ENCODE results near the gene QRFPR.
"Not testable (repeated sequence)": the region's sequence is repeated elsewhere in the genome, so short reads cannot be mapped to it uniquely, and the experiment has no call there.

The QRFPR gene

GRCh38 chr4:121380776-121381462 lies at the start of gene QRFPR:
QRFPR (minus strand) TSS chr4:121381018; CDS start chr4:121380647, 371 bp downstream.
- DNase-seq (ENCODE audit: low read depth) = peak; percentile 6
- Histone ChIP-seq H3K4me1 (ENCODE audit: control insufficient read depth, insufficient read depth, low read length) (peaks cover 9% of the 10 kb centered on the region), H3K36me3 (ENCODE audit: control insufficient read depth, insufficient read depth, low read length, severe bottlenecking) (no peaks in the 10 kb centered on the region), H3K9me3 (ENCODE audit: control insufficient read depth, low read length) (no peaks in the 10 kb centered on the region), H3K4me3 (ENCODE audit: low read length) (peak within 1 kb of the TSS; percentile 74), H3K27me3 (replicated peaks; ENCODE audit: control insufficient read depth, insufficient read depth, low read length) (peaks cover 52% of the 10 kb centered on the region), H3K9ac (ENCODE audit: low read length) (no peak within 1 kb of the TSS)

- H3K9me3 ChIP-seq (ENCODE audit: control insufficient read depth, low read length) = no peaks in the 10 kb centered on the region
- no peaks in the 10 kb centered on the region for H3K36me3 ChIP-seq (ENCODE audit: control insufficient read depth, insufficient read depth, low read length, severe bottlenecking)
- H3K9ac ChIP-seq (ENCODE audit: low read length) = no peak overlapping the region
- peaks cover 7% of the 10 kb centered on the region for H3K4me1 ChIP-seq (ENCODE audit: control insufficient read depth, insufficient read depth, low read length)
- peak; percentile 31 for DNase-seq (ENCODE audit: low read depth)
- no peak overlapping the region for H3K4me3 ChIP-seq (ENCODE audit: low read length)
- H3K27me3 ChIP-seq (replicated peaks; ENCODE audit: control insufficient read depth, insufficient read depth, low read length) = no peaks in the 10 kb centered on the region
Observed at GRCh38 chr4:121428721-121429120, 47.9 kb upstream of the QRFPR start.

GRCh38 chr4:121421594-121421993 lies 40.8 kb upstream of the QRFPR start:
- no peaks in the 10 kb centered on the region for H3K36me3 ChIP-seq (ENCODE audit: control insufficient read depth, insufficient read depth, low read length, severe bottlenecking)
- no peaks in the 10 kb centered on the region for H3K27me3 ChIP-seq (replicated peaks; ENCODE audit: control insufficient read depth, insufficient read depth, low read length)
- no peaks in the 10 kb centered on the region for H3K4me1 ChIP-seq (ENCODE audit: control insufficient read depth, insufficient read depth, low read length)
- DNase-seq (ENCODE audit: low read depth) = no peak
- H3K9ac ChIP-seq (ENCODE audit: low read length) = no peak overlapping the region
- no peaks in the 10 kb centered on the region for H3K9me3 ChIP-seq (ENCODE audit: control insufficient read depth, low read length)
- H3K4me3 ChIP-seq (ENCODE audit: low read length) = no peak overlapping the region

DNA sequence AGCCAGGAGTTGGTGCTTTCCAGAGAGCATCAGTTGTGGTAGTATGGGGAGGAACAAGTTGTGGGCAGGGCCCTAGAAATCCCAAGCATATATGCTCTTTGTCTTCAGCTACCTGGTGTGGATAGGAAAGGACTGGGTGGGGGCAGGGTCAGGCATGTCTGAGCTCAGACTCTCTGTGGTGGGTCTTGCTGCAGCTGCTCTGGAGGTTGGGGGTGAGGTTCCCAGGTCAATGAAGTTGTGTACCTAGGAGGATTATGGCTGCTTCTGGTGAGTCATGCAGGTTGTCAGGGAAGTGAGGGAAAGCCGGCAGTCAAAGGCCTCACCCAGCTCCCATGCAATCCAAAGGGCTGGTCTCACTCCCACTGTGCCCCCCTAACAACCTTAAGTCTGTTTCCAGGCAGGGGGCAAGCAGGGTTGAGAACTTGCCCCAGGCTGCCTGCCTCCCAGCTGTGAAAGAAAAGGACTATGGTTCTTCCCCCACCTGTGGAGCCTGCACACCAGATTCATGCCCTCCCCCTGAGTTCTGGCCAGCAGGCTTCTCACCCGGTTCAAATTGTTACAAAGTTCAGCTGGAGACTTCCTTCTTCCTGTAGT lies 30.4 kb upstream of the QRFPR start:
- no peak for DNase-seq (ENCODE audit: low read depth)
- peaks cover 7% of the 10 kb centered on the region for H3K9me3 ChIP-seq (ENCODE audit: control insufficient read depth, low read length)
- H3K9ac ChIP-seq (ENCODE audit: low read length) = no peak overlapping the region
- H3K4me1 ChIP-seq (ENCODE audit: control insufficient read depth, insufficient read depth, low read length) = no peaks in the 10 kb centered on the region
- no peaks in the 10 kb centered on the region for H3K27me3 ChIP-seq (replicated peaks; ENCODE audit: control insufficient read depth, insufficient read depth, low read length)
- no peaks in the 10 kb centered on the region for H3K36me3 ChIP-seq (ENCODE audit: control insufficient read depth, insufficient read depth, low read length, severe bottlenecking)
- H3K4me3 ChIP-seq (ENCODE audit: low read length) = no peak overlapping the region

DNA sequence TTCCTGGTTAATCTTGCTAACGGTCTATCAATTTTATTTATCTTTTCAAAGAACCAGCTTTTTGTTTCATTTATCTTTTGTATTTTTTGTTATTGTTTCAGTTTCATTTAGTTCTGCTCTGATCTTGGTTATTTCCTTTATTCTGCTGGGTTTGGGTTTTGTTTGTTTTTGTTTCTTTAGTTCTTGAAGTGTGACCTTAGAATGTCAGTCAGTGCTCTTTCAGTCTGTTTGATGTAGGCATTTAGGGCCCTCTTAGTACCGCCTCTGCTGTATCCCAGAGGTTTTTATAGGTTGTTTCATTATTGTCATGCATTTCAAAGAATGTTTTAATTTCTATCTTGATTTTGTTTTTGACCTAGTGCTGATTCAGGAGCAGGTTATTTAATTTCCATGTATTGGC lies 27.7 kb upstream of the QRFPR start:
- not testable (repeated sequence) for H3K9me3 ChIP-seq (ENCODE audit: control insufficient read depth, low read length); H3K27me3 ChIP-seq (replicated peaks; ENCODE audit: control insufficient read depth, insufficient read depth, low read length); H3K36me3 ChIP-seq (ENCODE audit: control insufficient read depth, insufficient read depth, low read length, severe bottlenecking); H3K4me3 ChIP-seq (ENCODE audit: low read length); H3K9ac ChIP-seq (ENCODE audit: low read length); H3K4me1 ChIP-seq (ENCODE audit: control insufficient read depth, insufficient read depth, low read length); DNase-seq (ENCODE audit: low read depth)

- DNase-seq (ENCODE audit: low read depth) = no peak
- Histone ChIP-seq H3K4me1 (ENCODE audit: control insufficient read depth, insufficient read depth, low read length) (no peaks in the 10 kb centered on the region), H3K4me3 (ENCODE audit: low read length) (no peak overlapping the region), H3K27me3 (replicated peaks; ENCODE audit: control insufficient read depth, insufficient read depth, low read length) (no peaks in the 10 kb centered on the region), H3K9me3 (ENCODE audit: control insufficient read depth, low read length) (no peaks in the 10 kb centered on the region), H3K36me3 (ENCODE audit: control insufficient read depth, insufficient read depth, low read length, severe bottlenecking) (no peaks in the 10 kb centered on the region), H3K9ac (ENCODE audit: low read length) (no peak overlapping the region)
Observed at GRCh38 chr4:121400632-121401031, 19.8 kb upstream of the QRFPR start.

DNA sequence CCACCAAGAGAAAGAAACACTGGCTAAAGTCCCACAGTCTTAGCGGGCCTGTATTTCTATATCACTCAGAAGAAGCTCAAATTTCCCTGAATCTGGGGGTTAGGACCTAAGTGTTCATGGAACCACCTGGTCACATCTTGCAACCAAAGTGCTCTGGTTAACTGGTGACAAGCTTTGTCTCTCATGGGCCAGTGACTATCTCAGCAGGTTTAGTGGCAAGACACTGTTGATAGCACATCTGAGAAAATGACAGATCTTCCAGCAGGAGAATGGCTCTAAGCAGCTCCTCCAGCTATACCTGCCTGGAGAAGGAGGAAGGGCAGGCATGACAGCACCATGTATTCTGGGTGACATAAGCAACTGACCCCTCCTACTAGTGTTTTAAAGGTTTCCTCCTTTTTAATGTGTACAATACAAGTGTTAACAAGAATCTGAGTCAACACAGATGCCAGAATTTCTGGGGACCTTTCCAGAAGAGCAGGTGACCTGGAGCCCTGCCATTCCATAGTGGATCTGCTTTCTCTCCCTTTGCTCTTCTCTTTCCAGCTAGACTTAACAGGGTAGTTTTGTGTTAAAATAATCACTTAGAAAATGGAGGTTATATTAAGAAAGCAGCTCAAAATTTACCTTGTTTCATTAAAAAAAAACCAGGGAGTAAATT lies 17.3 kb upstream of the QRFPR start:
- H3K36me3 ChIP-seq (ENCODE audit: control insufficient read depth, insufficient read depth, low read length, severe bottlenecking) = no peaks in the 10 kb centered on the region
- no peaks in the 10 kb centered on the region for H3K4me1 ChIP-seq (ENCODE audit: control insufficient read depth, insufficient read depth, low read length)
- DNase-seq (ENCODE audit: low read depth) = no peak
- peaks cover 3% of the 10 kb centered on the region for H3K27me3 ChIP-seq (replicated peaks; ENCODE audit: control insufficient read depth, insufficient read depth, low read length)
- no peak overlapping the region for H3K4me3 ChIP-seq (ENCODE audit: low read length)
- H3K9me3 ChIP-seq (ENCODE audit: control insufficient read depth, low read length) = no peaks in the 10 kb centered on the region
- no peak overlapping the region for H3K9ac ChIP-seq (ENCODE audit: low read length)

GRCh38 chr4:121397434-121397833 lies 16.6 kb upstream of the QRFPR start:
- Histone ChIP-seq H3K9me3 (ENCODE audit: control insufficient read depth, low read length) (no peaks in the 10 kb centered on the region), H3K4me3 (ENCODE audit: low read length) (no peak overlapping the region), H3K4me1 (ENCODE audit: control insufficient read depth, insufficient read depth, low read length) (no peaks in the 10 kb centered on the region), H3K9ac (ENCODE audit: low read length) (no peak overlapping the region), H3K36me3 (ENCODE audit: control insufficient read depth, insufficient read depth, low read length, severe bottlenecking) (no peaks in the 10 kb centered on the region), H3K27me3 (replicated peaks; ENCODE audit: control insufficient read depth, insufficient read depth, low read length) (peaks cover 7% of the 10 kb centered on the region)
- DNase-seq (ENCODE audit: low read depth) = no peak

- H3K27me3 ChIP-seq (replicated peaks; ENCODE audit: control insufficient read depth, insufficient read depth, low read length) = peaks cover 7% of the 10 kb centered on the region
- no peaks in the 10 kb centered on the region for H3K4me1 ChIP-seq (ENCODE audit: control insufficient read depth, insufficient read depth, low read length)
- H3K9ac ChIP-seq (ENCODE audit: low read length) = no peak overlapping the region
- no peak overlapping the region for H3K4me3 ChIP-seq (ENCODE audit: low read length)
- H3K9me3 ChIP-seq (ENCODE audit: control insufficient read depth, low read length) = no peaks in the 10 kb centered on the region
- DNase-seq (ENCODE audit: low read depth) = no peak
- no peaks in the 10 kb centered on the region for H3K36me3 ChIP-seq (ENCODE audit: control insufficient read depth, insufficient read depth, low read length, severe bottlenecking)
Observed at GRCh38 chr4:121392426-121393086, 11.7 kb upstream of the QRFPR start.

GRCh38 chr4:121390335-121390734 lies 9.5 kb upstream of the QRFPR start:
- Histone ChIP-seq H3K4me1 (ENCODE audit: control insufficient read depth, insufficient read depth, low read length) (no peaks in the 10 kb centered on the region), H3K9ac (ENCODE audit: low read length) (no peak overlapping the region), H3K36me3 (ENCODE audit: control insufficient read depth, insufficient read depth, low read length, severe bottlenecking) (no peaks in the 10 kb centered on the region), H3K4me3 (ENCODE audit: low read length) (no peak overlapping the region), H3K27me3 (replicated peaks; ENCODE audit: control insufficient read depth, insufficient read depth, low read length) (peaks cover 21% of the 10 kb centered on the region), H3K9me3 (ENCODE audit: control insufficient read depth, low read length) (no peaks in the 10 kb centered on the region)
- no peak for DNase-seq (ENCODE audit: low read depth)

DNA sequence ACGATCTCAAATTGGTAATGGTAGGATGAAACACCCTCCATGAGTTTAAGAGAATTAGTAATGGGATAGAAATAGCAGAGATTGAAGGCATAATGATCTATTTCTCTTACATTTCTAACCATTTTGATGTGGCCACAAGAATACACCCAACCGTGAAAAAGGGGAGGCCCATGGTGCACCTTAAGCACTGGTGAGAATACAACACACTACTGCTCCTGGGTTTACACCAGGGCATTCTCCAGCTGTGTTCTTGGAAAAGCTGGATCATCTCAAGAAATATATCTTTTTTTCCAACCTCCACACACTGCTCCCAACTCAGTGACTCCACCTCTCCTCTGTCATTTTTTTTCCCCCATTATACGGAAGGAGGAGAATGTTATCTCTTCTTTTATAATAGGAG lies 1.5 kb downstream of the QRFPR start:
- H3K36me3 ChIP-seq (ENCODE audit: control insufficient read depth, insufficient read depth, low read length, severe bottlenecking) = no peaks in the 10 kb centered on the region
- no peak for DNase-seq (ENCODE audit: low read depth)
- no peak overlapping the region for H3K9ac ChIP-seq (ENCODE audit: low read length)
- no peaks in the 10 kb centered on the region for H3K9me3 ChIP-seq (ENCODE audit: control insufficient read depth, low read length)
- H3K4me3 ChIP-seq (ENCODE audit: low read length) = no peak overlapping the region
- peaks cover 18% of the 10 kb centered on the region for H3K4me1 ChIP-seq (ENCODE audit: control insufficient read depth, insufficient read depth, low read length)
- peaks cover 36% of the 10 kb centered on the region for H3K27me3 ChIP-seq (replicated peaks; ENCODE audit: control insufficient read depth, insufficient read depth, low read length)

All from adipocyte (in vitro differentiated cells).